HG03097 (cell line): ENCODE data around the gene NSDHL.

ENCODE experiments used
- ATAC-seq: cut with Tn5 transposase; IDR thresholded peaks from one replicate; pipeline ENCODE4 v1.9.1; 2021; ENCODE audit not compliant: unreplicated experiment, low FRiP score

NSDHL gene

GRCh38 chrX:152892999-152893891 lies 62.4 kb downstream of the NSDHL start:
- no peak for ATAC-seq

GRCh38 chrX:152893980-152894610 lies 63.2 kb downstream of the NSDHL start:
- no peak for ATAC-seq

- no peak for ATAC-seq
Measured at GRCh38 chrX:152895121-152895520, 64.3 kb downstream of the NSDHL start.

- no peak for ATAC-seq
Measured at GRCh38 chrX:152895724-152896420, 65.0 kb downstream of the NSDHL start.

GRCh38 chrX:152896450-152896849 lies 65.6 kb downstream of the NSDHL start:
- no peak for ATAC-seq

- no peak for ATAC-seq
Measured at GRCh38 chrX:152897222-152898131, 66.6 kb downstream of the NSDHL start, which contains the start of gene ZNF185. ZNF185 (plus strand) TSS chrX:152898067; CDS start chrX:152914490, 16,423 bp downstream.

- no peak for ATAC-seq
Measured at GRCh38 chrX:152898442-152898841, 67.6 kb downstream of the NSDHL start.

- no peak for ATAC-seq
Measured at GRCh38 chrX:152899111-152899873, 68.4 kb downstream of the NSDHL start.

GRCh38 chrX:152899874-152900719 lies 69.2 kb downstream of the NSDHL start:
- ATAC-seq, result no peak

GRCh38 chrX:152900937-152901445 lies 70.1 kb downstream of the NSDHL start:
- ATAC-seq, result no peak

GRCh38 chrX:152901816-152902501 lies 71.1 kb downstream of the NSDHL start:
- no peak for ATAC-seq

- ATAC-seq, result no peak
Measured at GRCh38 chrX:152902502-152902820, 71.6 kb downstream of the NSDHL start.

GRCh38 chrX:152903589-152903988 lies 72.7 kb downstream of the NSDHL start:
- ATAC-seq, result no peak

GRCh38 chrX:152904151-152905080 lies 73.6 kb downstream of the NSDHL start:
- ATAC-seq, result no peak

GRCh38 chrX:152905081-152905420 lies 74.2 kb downstream of the NSDHL start:
- ATAC-seq, result no peak

GRCh38 chrX:152907084-152907651 lies 76.3 kb downstream of the NSDHL start:
- ATAC-seq, result no peak

- ATAC-seq, result no peak
Measured at GRCh38 chrX:152908486-152908885, 77.6 kb downstream of the NSDHL start.
